ENCODE results near the gene TNK2. TPM values are rescaled to one million over a fixed set of nuclear protein-coding genes. Genes with fewer than 3 reads are reported as not detected.

Gene TNK2
- total and polyA plus RNA-seq, 2 of the 8 experiments (the other 6 are each of a cell fraction or from before 2014, with no cell fraction given), result 10.4 to 33.9 TPM

DNA sequence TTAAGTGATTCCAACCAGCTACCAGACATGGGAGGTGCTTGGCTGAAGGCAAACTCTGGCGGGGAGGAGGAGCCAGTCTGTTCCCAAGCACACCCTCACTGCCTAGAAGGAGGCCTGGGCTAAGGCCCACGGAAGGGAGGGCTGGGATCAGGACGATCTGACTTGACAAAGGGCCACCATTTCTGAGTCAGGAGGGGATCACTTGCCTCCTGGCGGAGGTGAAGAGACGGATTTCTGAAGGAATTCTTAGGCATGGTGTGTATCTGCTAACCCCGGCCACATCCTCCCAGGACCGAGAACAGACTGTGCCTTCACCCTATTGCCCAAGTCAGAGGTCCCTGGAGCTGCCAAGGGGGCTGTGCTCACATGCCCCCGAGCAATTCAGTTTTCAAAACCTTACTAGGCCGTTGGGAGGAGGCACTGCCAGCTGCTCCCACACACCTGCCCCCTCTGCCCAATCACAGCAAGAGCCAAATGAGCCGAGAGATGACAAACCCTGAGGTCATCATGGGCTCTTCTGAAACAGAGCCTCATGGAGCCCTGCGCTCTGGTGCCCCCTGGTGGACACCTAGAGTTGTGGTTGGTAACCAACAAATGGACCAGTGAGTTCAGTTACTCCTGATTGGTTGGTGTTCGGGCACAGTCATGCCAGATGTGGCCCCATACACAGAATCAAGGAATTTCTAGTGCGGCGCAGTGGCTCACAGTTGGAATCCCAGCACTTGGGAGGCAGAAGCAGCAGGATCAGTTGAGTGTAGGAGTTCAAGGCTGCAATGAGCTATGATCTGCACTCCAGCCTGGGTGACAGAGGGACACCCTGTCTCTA is 6.5 kb upstream of the TNK2 start:
- Histone ChIP-seq H3K9me3 (ENCODE audit: insufficient read depth in 2 of 2, low read depth in 1 of 2, low read length in 1 of 2) (no peaks in the 10 kb centered on the region), H2BK15ac (ENCODE audit: low read length) (peak overlapping the region; percentile 81; the same call in 1 of the 2 replicates), H3K27me3 (replicated peaks in 1 of 4; ENCODE audit: control insufficient read depth in 3 of 4, extremely low read depth in 1 of 4, insufficient read depth in 3 of 4, low read length in 3 of 4) (peaks cover 0 to 6% (median 4%) of the 10 kb centered on the region in 4 experiments; a peak in 4 of 7 replicates), H3K23ac (ENCODE audit: insufficient read length) (no peak overlapping the region), H3K23me2 (ENCODE audit: low read depth, low read length) (peaks cover 3% of the 10 kb centered on the region; the same call in 1 of the 2 replicates), H4K8ac (ENCODE audit: extremely low read depth, insufficient read depth, low read length) (peak overlapping the region; percentile 47; the same call in 1 of the 2 replicates), H2BK5ac (ENCODE audit: low read depth, low read length) (peak overlapping the region; percentile 97), H4K20me1 (replicated peaks in 1 of 2; ENCODE audit: control insufficient read depth in 1 of 2, insufficient read depth in 2 of 2, low read length in 2 of 2) (no peaks in the 10 kb centered on the region), H3K36me3 (ENCODE audit: control insufficient read depth in 2 of 4, insufficient read depth in 4 of 4, low read length in 3 of 4) (no peaks in the 10 kb centered on the region), H3K4me3 (ENCODE audit: extremely low read depth in 1 of 4, insufficient read depth in 2 of 4, low read depth in 3 of 4, low read length in 4 of 4) (peak overlapping the region in 2 of 4 experiments; percentile 14 to 31; a peak in 2 of 8 replicates), H2BK20ac (ENCODE audit: low read length) (peak overlapping the region; percentile 80; the same call in 1 of the 2 replicates), H3K79me2 (ENCODE audit: control insufficient read depth in 1 of 2, insufficient read depth in 2 of 2, low read length in 2 of 2) (no peaks in the 10 kb centered on the region), H3K4me1 (replicated peaks in 1 of 4; ENCODE audit: control insufficient read depth in 3 of 4, insufficient read depth in 4 of 4, low read length in 3 of 4) (peaks cover 7 to 13% (median 11%) of the 10 kb centered on the region in 4 experiments), H3K18ac (ENCODE audit: extremely low read depth, low read length) (peak overlapping the region; percentile 88), H4K91ac (replicated peaks; ENCODE audit: insufficient read length, low read length) (peak overlapping the region; percentile 1), H3K14ac (ENCODE audit: insufficient read length) (no peak overlapping the region), H4K5ac (ENCODE audit: insufficient read length, low read depth, low read length) (peak overlapping the region; percentile 2), H3K9ac (replicated peaks in 1 of 4; ENCODE audit: extremely low read depth in 1 of 4, low read depth in 3 of 4, low read length in 3 of 4) (peak overlapping the region in 2 of 4 experiments; percentile 51 to 65; a peak in 4 of 7 replicates), H2AFZ (ENCODE audit: low read length) (peak overlapping the region; percentile 18; the same call in 1 of the 2 replicates), H2BK12ac (ENCODE audit: low read depth, low read length) (peak overlapping the region; percentile 91), H3K27ac (ENCODE audit: low read depth, low read length) (peak overlapping the region; percentile 57), H2AK5ac (ENCODE audit: low read depth, low read length) (no peak overlapping the region), H3K79me1 (ENCODE audit: low read depth, low read length) (no peaks in the 10 kb centered on the region), H3K4ac (replicated peaks; ENCODE audit: insufficient read length, low read depth, low read length) (peak overlapping the region; percentile 47), H3K4me2 (ENCODE audit: insufficient read depth in 1 of 2, low read depth in 2 of 2, low read length in 2 of 2) (peak overlapping the region; percentile 30 to 49; a peak in 3 of 4 replicates), H2BK120ac (replicated peaks; ENCODE audit: low read depth, low read length) (no peak overlapping the region), H3K56ac (replicated peaks; ENCODE audit: insufficient read length, low read depth, low read length) (no peak overlapping the region)
- peak; percentile 97 for DNase-seq (ENCODE audit: low read depth in 1 of 2, low spot score in 2 of 2)
- WGBS, 2 experiments (ENCODE audit: extremely low coverage in 1 of 2, insufficient coverage in 1 of 2, insufficient read length in 1 of 2, insufficient replicate concordance in 2 of 2, low coverage in 1 of 2, low lambda C conversion rate in 2 of 2, missing lambda C conversion rate in 1 of 2), result 24% methylated on average over 14 of the region's 14 CpGs; no CpG with 5 or more reads in 1 of the 2 experiments
- ChIA-PET CTCF (ENCODE audit: partially characterized antibody) (interaction anchor here (0.6 to 6.4 kb wide), 26 partner anchors 9 to 825 kb away, joined by 3 to 59 read pairs (median 5); partner anchors contain the start of gene PAK2), POLR2A (ENCODE audit: partially characterized antibody) (interaction anchor here (0.6 to 2.3 kb wide), 10 partner anchors 12 to 374 kb away, joined by 3 to 7 read pairs (median 4); no protein-coding TSS in a partner anchor)
- peak; percentile 91 for FAIRE-seq
- TF ChIP-seq KDM1A (IDR thresholded peaks at IDR 0.05; ENCODE audit: borderline replicate concordance, low read length) (no peak), CEBPB (IDR thresholded peaks at IDR 0.05; ENCODE audit: low read depth, low read length) (no peak), PHF8 (conservative IDR thresholded peaks at IDR 0.05; ENCODE audit: low read depth, low read length) (peak; percentile 42; the same call in 1 of the 2 replicates), SIN3A (conservative IDR thresholded peaks at IDR 0.05 in 1 of 2, IDR thresholded peaks at IDR 0.05 in 1 of 2; ENCODE audit: low read depth in 1 of 2, low read length in 2 of 2) (peak in 1 of 2 experiments; percentile 83; a peak in 1 of 4 replicates), RNF2 (IDR thresholded peaks at IDR 0.05; ENCODE audit: borderline replicate concordance, low read depth, low read length, missing control alignments, poor library complexity, severe bottlenecking) (no peak), ASH2L (IDR thresholded peaks at IDR 0.05; ENCODE audit: low read length) (peak; percentile 61)
